Activated T-helper 2 cell treated with anti-CD3 and anti-CD28 coated beads, Interferon-gamma antibody, Interleukin-2, Interleukin-4, amounts not matched to agents 10 μg/mL and 5 μg/mL and 100 μg/mL, durations not matched to agents 14 hours and 24 hours and 36 hours (primary cell): Measurements from ENCODE around the gene RASGRP4. TPM values are rescaled to one million over a fixed set of nuclear protein-coding genes. Genes with fewer than 3 reads are reported as not detected.
"Not testable (repeated sequence)": the region's sequence is repeated elsewhere in the genome, so short reads cannot be mapped to it uniquely, and the experiment has no call there.

Experiments
- DNase-seq: peaks from one replicate; pipeline ENCODE4 v3.0.0; 2021; ENCODE audit warnings: low spot score
- H3K27ac Mint-ChIP-seq: one replicate; pipeline ENCODE4 v1.8.0; 2021; ENCODE audit warnings: mixed read lengths
- H3K27me3 Mint-ChIP-seq: one replicate; pipeline ENCODE4 v1.8.0; 2021; ENCODE audit warnings: low read depth, mixed read lengths
- H3K36me3 Mint-ChIP-seq: one replicate; pipeline ENCODE4 v1.8.0; 2021; ENCODE audit warnings: low read depth, mixed read lengths
- H3K4me1 Mint-ChIP-seq: one replicate; pipeline ENCODE4 v1.8.0; 2021; ENCODE audit warnings: low read depth, mixed read lengths
- H3K4me3 Mint-ChIP-seq: one replicate; pipeline ENCODE4 v1.8.0; 2021; ENCODE audit warnings: low read depth, mild to moderate bottlenecking, moderate library complexity, mixed read lengths
- H3K9me3 Mint-ChIP-seq: one replicate; pipeline ENCODE4 v1.8.0; 2021; ENCODE audit warnings: mixed read lengths
- intact Hi-C: fragments of 100-400 bp; cut with micrococcal nuclease; formaldehyde crosslinking; loops from one replicate; pipeline ENCODE4 v1.15.1; 2023
- total RNA-seq: library from RNA; stranded (reverse); gene quantifications from 2 replicates; pipeline ENCODE4 v1.2.3, GENCODE V29; 2022

The RASGRP4 gene
- total RNA-seq, 1 donor from 2014 or later: 20.0 TPM

GRCh38 chr19:38440592-38440991, 14.6 kb upstream of the RASGRP4 start:
- Mint-ChIP-seq H3K27me3 (peaks cover 2% of the 10 kb centered on the region), H3K4me3 (no peak overlapping the region), H3K9me3 (no peaks in the 10 kb centered on the region), H3K4me1 (peaks cover 6% of the 10 kb centered on the region), H3K36me3 (no peaks in the 10 kb centered on the region), H3K27ac (no peak overlapping the region)
- intact Hi-C loops: loop anchor here (2.0 kb wide), 1 partner anchor 38 kb away; the partner anchor contains the start of gene FAM98C
- DNase-seq: no peak

DNA sequence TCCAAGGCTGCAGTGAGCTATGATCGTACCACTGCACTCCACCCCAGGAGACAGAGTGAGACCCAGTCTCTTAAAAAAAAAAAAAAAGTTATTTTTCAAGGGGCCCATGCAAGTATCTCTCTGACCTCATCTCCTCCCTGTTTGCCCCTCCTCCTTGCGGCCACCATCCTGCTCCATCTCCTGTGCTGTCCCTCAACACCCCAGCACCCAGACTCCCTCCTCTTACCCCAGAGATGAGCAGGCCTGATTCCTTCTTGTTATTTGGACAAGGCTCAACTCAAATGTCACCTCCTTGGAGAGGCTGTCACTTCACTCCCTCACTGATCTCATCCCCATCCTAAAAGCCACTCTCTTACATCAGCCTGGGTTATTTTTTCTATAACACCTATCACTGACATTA, 11.9 kb upstream of the RASGRP4 start:
- Mint-ChIP-seq H3K36me3 (no peaks in the 10 kb centered on the region), H3K27ac (no peak overlapping the region)

GRCh38 chr19:38437295-38437694, 11.3 kb upstream of the RASGRP4 start:
- intact Hi-C loops: no loop called here
- Mint-ChIP-seq H3K9me3 (no peaks in the 10 kb centered on the region), H3K36me3 (no peaks in the 10 kb centered on the region)

More for the DNA sequence above, 11.9 kb upstream of the RASGRP4 start:
- no peaks in the 10 kb centered on the region for H3K9me3 Mint-ChIP-seq
- DNase-seq: no peak
- intact Hi-C loops: no loop called here
- H3K27me3 Mint-ChIP-seq: peaks cover 4% of the 10 kb centered on the region
- H3K4me3 Mint-ChIP-seq: no peak overlapping the region
- peaks cover 16% of the 10 kb centered on the region for H3K4me1 Mint-ChIP-seq

GRCh38 chr19:38434549-38435051, 8.6 kb upstream of the RASGRP4 start:
- peaks cover 14% of the 10 kb centered on the region for H3K4me1 Mint-ChIP-seq
- DNase-seq: no peak
- H3K9me3 Mint-ChIP-seq: no peaks in the 10 kb centered on the region
- peak overlapping the region; percentile 79 for H3K4me3 Mint-ChIP-seq
- no peaks in the 10 kb centered on the region for H3K36me3 Mint-ChIP-seq
- intact Hi-C loops: no loop called here
- no peak overlapping the region for H3K27ac Mint-ChIP-seq
- peaks cover 4% of the 10 kb centered on the region for H3K27me3 Mint-ChIP-seq

More at GRCh38 chr19:38437295-38437694, 11.3 kb upstream of the RASGRP4 start:
- Mint-ChIP-seq H3K27me3 (peaks cover 4% of the 10 kb centered on the region), H3K27ac (no peak overlapping the region), H3K4me1 (peaks cover 16% of the 10 kb centered on the region), H3K4me3 (no peak overlapping the region)
- DNase-seq: no peak

DNA sequence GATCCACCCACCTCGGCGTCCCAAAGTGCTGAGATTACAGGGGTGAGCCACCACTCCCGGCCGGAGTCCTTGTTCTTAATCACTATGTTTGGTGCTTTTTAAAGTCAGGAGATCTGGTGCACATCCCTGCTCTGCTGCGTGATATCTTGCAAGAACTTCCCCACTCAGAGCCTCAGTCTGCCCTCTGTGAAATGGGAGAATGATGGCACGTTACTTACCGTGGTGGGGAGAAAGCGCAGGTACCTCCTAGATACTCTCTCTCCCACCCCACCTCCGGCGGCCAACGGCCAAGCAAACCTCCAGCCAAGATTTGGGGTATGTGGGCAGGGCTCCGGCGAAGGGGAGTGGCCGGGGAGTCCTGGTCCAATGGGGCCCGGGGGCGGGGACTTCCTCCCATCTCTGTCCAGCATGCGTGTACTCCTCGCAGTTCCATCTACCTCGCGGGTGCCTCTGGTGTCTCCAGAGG, 7.3 kb upstream of the RASGRP4 start, which contains the start of gene RYR1:
Gene RYR1 (plus strand): TSS at position 424 of the 466 bp plus-strand sequence. CDS start 139 bp downstream, outside the sequence.
- Mint-ChIP-seq H3K4me1 (peaks cover 23% of the 10 kb centered on the region), H3K4me3 (peak within 1 kb of the TSS; percentile 79), H3K36me3 (no peaks in the 10 kb centered on the region), H3K9me3 (no peaks in the 10 kb centered on the region), H3K27ac (no peak within 1 kb of the TSS), H3K27me3 (peaks cover 4% of the 10 kb centered on the region)
- peak; percentile 60 for DNase-seq
- intact Hi-C loops: no loop called here

- DNase-seq: no peak
- Mint-ChIP-seq H3K27ac (no peak overlapping the region), H3K4me3 (no peak overlapping the region), H3K36me3 (peaks cover 3% of the 10 kb centered on the region), H3K27me3 (peaks cover 2% of the 10 kb centered on the region), H3K9me3 (no peaks in the 10 kb centered on the region), H3K4me1 (peaks cover 35% of the 10 kb centered on the region)
- intact Hi-C loops: no loop called here
Measured at GRCh38 chr19:38430931-38431330, 4.9 kb upstream of the RASGRP4 start.

- DNase-seq: no peak
- peaks cover 3% of the 10 kb centered on the region for H3K36me3 Mint-ChIP-seq
- intact Hi-C loops: loop anchor here (5.0 kb wide), 2 partner anchors 78 to 188 kb away; partner anchors contain the start of genes EIF3K and MAP4K1
- peaks cover 2% of the 10 kb centered on the region for H3K27me3 Mint-ChIP-seq
- H3K4me1 Mint-ChIP-seq: peaks cover 37% of the 10 kb centered on the region
- H3K4me3 Mint-ChIP-seq: no peak overlapping the region
- H3K9me3 Mint-ChIP-seq: no peaks in the 10 kb centered on the region
- peak overlapping the region; percentile 98 for H3K27ac Mint-ChIP-seq
Measured at GRCh38 chr19:38429811-38430156, 3.8 kb upstream of the RASGRP4 start.

- H3K27me3 Mint-ChIP-seq: peaks cover under 1% of the 10 kb centered on the region
- H3K4me1 Mint-ChIP-seq: peaks cover 35% of the 10 kb centered on the region
- peak overlapping the region; percentile 34 for H3K4me3 Mint-ChIP-seq
- intact Hi-C loops: loop anchor here (5.0 kb wide), 2 partner anchors 78 to 188 kb away; partner anchors contain the start of genes EIF3K and MAP4K1
- no peaks in the 10 kb centered on the region for H3K9me3 Mint-ChIP-seq
- H3K36me3 Mint-ChIP-seq: peaks cover 3% of the 10 kb centered on the region
- DNase-seq: peak; percentile 21
- peak overlapping the region; percentile 98 for H3K27ac Mint-ChIP-seq
Measured at GRCh38 chr19:38429055-38429810, 3.2 kb upstream of the RASGRP4 start.

DNA sequence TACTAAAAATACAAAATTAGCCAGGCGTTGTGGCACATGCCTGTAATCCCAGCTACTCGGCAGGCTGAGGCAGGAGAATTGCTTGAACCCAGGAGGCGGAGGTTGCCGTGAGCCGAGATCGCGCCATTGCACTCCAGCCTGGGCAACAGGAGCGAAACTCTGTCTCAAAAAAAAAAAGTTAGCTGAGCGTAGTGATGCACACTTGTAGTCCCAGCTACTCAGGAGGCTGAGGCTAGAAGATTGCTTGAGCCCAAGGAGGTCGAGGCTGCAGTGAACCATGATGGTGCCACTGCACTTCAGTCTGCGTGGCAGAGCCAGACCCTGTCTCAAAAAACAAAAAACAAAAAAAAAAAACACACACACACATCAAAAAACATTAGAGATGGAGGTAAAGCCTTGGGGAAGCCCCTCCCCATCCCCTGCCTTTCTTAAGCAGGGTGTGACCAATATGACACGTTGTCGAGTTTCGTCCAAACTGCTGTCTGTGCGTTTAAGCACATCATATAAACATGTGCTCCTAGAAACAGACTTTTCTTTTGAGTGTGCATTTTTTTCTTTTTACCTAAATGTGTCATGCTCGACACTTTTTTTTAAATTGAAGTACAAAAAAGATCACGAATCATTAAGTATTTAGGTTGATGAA, 1.1 kb upstream of the RASGRP4 start:
- H3K9me3 Mint-ChIP-seq, H3K27me3 Mint-ChIP-seq, H3K36me3 Mint-ChIP-seq: not testable (repeated sequence)
- Mint-ChIP-seq H3K4me3 (peak overlapping the region; percentile 24), H3K27ac (peak overlapping the region; percentile 95), H3K4me1 (peaks cover 28% of the 10 kb centered on the region)
- intact Hi-C loops: loop anchor here (1.0 to 5.0 kb wide), 3 partner anchors 80 to 190 kb away; partner anchors contain the start of genes EIF3K and MAP4K1
- peak; percentile 48 for DNase-seq

GRCh38 chr19:38425222-38425809, 703 bp downstream of the RASGRP4 start:
- H3K4me1 Mint-ChIP-seq: peaks cover 28% of the 10 kb centered on the region
- no peaks in the 10 kb centered on the region for H3K27me3 Mint-ChIP-seq
- intact Hi-C loops: loop anchor here (5.0 kb wide), 2 partner anchors 82 to 192 kb away; partner anchors contain the start of genes EIF3K and MAP4K1
- H3K36me3 Mint-ChIP-seq: peaks cover 3% of the 10 kb centered on the region
- H3K4me3 Mint-ChIP-seq: peak overlapping the region; percentile 75
- no peaks in the 10 kb centered on the region for H3K9me3 Mint-ChIP-seq
- H3K27ac Mint-ChIP-seq: peak overlapping the region; percentile 95
- no peak for DNase-seq

DNA sequence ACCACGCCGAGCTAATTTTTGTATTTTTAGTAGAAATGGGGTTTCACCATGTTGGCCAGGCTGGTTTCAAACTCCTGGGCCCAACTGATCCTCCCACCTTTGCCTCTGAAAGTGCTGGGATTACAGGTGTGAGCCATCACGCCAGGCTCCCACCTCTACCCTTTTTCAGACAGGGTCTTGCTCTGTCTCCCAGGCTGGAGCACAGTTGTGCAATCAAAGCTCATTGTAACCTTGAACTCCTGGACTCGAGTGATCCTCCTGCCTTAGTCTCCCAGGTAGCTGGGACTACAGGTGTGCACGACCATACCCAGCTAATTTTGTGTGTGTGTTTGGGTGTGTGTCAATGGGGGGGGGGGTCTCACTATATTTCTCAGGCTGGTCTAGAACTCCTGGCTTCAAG, 1.7 kb downstream of the RASGRP4 start:
- no peak for DNase-seq
- no peaks in the 10 kb centered on the region for H3K27me3 Mint-ChIP-seq
- H3K27ac Mint-ChIP-seq: no peak overlapping the region
- H3K4me1 Mint-ChIP-seq: peaks cover 22% of the 10 kb centered on the region
- intact Hi-C loops: no loop called here
- H3K36me3 Mint-ChIP-seq: peaks cover 3% of the 10 kb centered on the region
- no peak overlapping the region for H3K4me3 Mint-ChIP-seq
- no peaks in the 10 kb centered on the region for H3K9me3 Mint-ChIP-seq

- Mint-ChIP-seq H3K4me1 (peaks cover 25% of the 10 kb centered on the region), H3K36me3 (peaks cover 5% of the 10 kb centered on the region), H3K4me3 (no peak overlapping the region), H3K27me3 (no peaks in the 10 kb centered on the region), H3K27ac (no peak overlapping the region), H3K9me3 (no peaks in the 10 kb centered on the region)
- intact Hi-C loops: no loop called here
- DNase-seq: no peak
Measured at GRCh38 chr19:38422438-38422837, 3.6 kb downstream of the RASGRP4 start.
